Activated CD8-positive, alpha-beta T cell treated with anti-CD3 and anti-CD28 coated beads for 36 hours (primary cell): ENCODE results near the gene ZFYVE28. TPM values are rescaled to one million over a fixed set of nuclear protein-coding genes. Genes with fewer than 3 reads are reported as not detected.

Experiments
- ATAC-seq: fragments of 200-7000 bp; cut with Tn5 transposase; one replicate; pipeline ENCODE4 v1.10.0; 2021; ENCODE audit warnings: mild to moderate bottlenecking, moderate library complexity
- CTCF ChIA-PET: fragments of 350-600 bp; sonication (Branson Sonifier 250); formaldehyde crosslinking; loops from one replicate; lab custom pipeline; 2021; ENCODE audit warnings: antibody characterized with exemption; lab: Charles Lee
- POLR2A ChIA-PET: fragments of 350-600 bp; sonication (Branson Sonifier 250); formaldehyde crosslinking; loops from one replicate; lab custom pipeline; 2021; ENCODE audit warnings: antibody characterized with exemption; lab: Charles Lee
- DNase-seq: peaks from one replicate; pipeline ENCODE4 v3.0.0-alpha.2; 2020
- H3K27ac Mint-ChIP-seq: one replicate; pipeline ENCODE4 v1.8.0; 2021; ENCODE audit warnings: mild to moderate bottlenecking, mixed read lengths
- H3K27me3 Mint-ChIP-seq: one replicate; pipeline ENCODE4 v1.8.0; 2021; ENCODE audit warnings: mixed read lengths
- H3K36me3 Mint-ChIP-seq: one replicate; pipeline ENCODE4 v1.8.0; 2021; ENCODE audit warnings: low read depth, mixed read lengths
- H3K4me1 Mint-ChIP-seq: one replicate; pipeline ENCODE4 v1.8.0; 2021; ENCODE audit warnings: low read depth, mixed read lengths
- H3K4me3 Mint-ChIP-seq: one replicate; pipeline ENCODE4 v1.8.0; 2021; ENCODE audit warnings: mild to moderate bottlenecking, moderate library complexity, mixed read lengths
- H3K9me3 Mint-ChIP-seq: one replicate; pipeline ENCODE4 v1.8.0; 2021; ENCODE audit warnings: mixed read lengths
- intact Hi-C: fragments of 100-400 bp; cut with micrococcal nuclease; formaldehyde crosslinking; loops from one replicate; pipeline ENCODE4 v1.10.0; 2022
- total RNA-seq, 2 experiments: library from RNA; stranded (reverse); gene quantifications; one replicate each; pipeline ENCODE4 v1.2.3, GENCODE V29; 2021
- TF ChIP-seq, protein P1 (sequence below): fragments of 200-600 bp; IDR thresholded peaks from one replicate; pipeline ENCODE4 v1.8.0; 2022; ENCODE audit warnings: antibody characterized with exemption, mild to moderate bottlenecking

Gene ZFYVE28
- total RNA-seq, 2 experiments from 2014 or later, result 4.9 to 7.0 TPM

DNA sequence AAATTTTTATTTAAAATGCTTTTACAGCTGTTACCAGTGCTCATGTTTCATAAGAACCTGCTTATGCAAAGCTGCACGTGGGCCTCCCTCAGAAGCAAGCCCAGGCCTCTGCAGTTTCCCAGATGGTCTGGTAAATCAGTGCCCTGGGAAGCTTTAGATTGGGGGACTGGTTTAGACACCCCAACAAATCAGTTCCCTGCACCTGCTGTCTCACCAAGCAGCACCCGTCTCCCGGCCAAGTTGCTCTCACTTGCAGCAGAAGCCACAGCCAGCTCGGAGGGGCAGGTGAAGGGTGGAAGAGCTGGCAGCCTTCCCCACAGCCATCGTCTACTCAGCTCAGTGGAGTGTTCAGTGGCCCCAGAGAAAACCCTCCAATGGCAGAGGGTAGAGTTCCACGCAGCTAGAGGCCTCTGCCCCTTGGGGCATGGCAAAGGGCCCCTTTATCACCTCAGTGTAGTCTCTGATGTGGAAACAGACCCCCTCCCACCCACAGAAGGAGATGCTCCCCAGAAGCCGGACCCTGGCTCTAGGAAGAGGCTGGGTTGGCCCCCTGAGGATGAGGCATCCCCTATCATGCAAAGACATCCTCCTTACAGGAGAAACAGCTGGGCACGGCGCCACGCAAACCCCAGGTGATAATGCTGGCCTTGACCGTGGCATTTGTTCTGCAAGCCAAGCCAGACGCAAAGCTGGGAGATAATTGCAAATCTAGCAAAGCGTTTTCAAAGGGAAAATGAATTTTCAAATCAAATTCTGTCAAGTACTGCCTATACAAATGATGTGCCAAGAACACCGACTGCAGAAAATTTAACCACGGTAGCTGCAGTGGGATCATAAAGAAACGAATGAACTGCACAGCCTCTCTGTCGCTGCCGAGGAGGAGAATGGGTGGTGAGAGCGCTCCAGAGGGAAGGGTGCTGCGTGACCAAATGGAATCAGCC, 51.9 kb downstream of the ZFYVE28 start:
- Mint-ChIP-seq H3K36me3 (no peaks in the 10 kb centered on the region), H3K27me3 (no peaks in the 10 kb centered on the region), H3K27ac (no peak overlapping the region), H3K4me1 (peaks cover 3% of the 10 kb centered on the region), H3K4me3 (no peak overlapping the region), H3K9me3 (peaks cover 5% of the 10 kb centered on the region)
- ChIA-PET POLR2A (no interaction called here), CTCF (interaction anchor here (1.6 kb wide), 1 partner anchor 33 kb away, joined by 5 read pairs; no protein-coding TSS in a partner anchor)
- TF ChIP-seq, protein P1, sequence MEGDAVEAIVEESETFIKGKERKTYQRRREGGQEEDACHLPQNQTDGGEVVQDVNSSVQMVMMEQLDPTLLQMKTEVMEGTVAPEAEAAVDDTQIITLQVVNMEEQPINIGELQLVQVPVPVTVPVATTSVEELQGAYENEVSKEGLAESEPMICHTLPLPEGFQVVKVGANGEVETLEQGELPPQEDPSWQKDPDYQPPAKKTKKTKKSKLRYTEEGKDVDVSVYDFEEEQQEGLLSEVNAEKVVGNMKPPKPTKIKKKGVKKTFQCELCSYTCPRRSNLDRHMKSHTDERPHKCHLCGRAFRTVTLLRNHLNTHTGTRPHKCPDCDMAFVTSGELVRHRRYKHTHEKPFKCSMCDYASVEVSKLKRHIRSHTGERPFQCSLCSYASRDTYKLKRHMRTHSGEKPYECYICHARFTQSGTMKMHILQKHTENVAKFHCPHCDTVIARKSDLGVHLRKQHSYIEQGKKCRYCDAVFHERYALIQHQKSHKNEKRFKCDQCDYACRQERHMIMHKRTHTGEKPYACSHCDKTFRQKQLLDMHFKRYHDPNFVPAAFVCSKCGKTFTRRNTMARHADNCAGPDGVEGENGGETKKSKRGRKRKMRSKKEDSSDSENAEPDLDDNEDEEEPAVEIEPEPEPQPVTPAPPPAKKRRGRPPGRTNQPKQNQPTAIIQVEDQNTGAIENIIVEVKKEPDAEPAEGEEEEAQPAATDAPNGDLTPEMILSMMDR, result no peak
- ATAC-seq, result no peak
- intact Hi-C loops, result no loop called here
- DNase-seq, result no peak

DNA sequence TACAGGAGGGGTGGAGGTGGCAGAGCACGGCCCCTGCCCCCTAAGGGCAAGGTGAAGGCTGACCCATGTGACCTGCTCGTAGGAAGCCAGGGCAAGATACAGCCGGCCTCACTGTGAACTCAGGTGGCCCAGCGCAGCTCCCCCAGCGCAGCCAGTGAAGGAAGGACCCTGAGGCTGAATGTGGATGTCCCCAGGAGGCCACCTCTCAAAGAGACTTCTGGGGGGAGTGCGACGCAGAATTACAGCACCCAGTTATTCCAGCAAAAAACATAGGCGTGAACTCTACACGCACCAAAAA, 52.6 kb downstream of the ZFYVE28 start:
- Mint-ChIP-seq H3K4me1 (peaks cover 3% of the 10 kb centered on the region), H3K27me3 (no peaks in the 10 kb centered on the region), H3K4me3 (no peak overlapping the region), H3K27ac (no peak overlapping the region), H3K9me3 (peaks cover 5% of the 10 kb centered on the region), H3K36me3 (no peaks in the 10 kb centered on the region)
- intact Hi-C loops, result no loop called here
- ATAC-seq (no peak), DNase-seq (no peak)
- CTCF ChIA-PET, result interaction anchor here (1.6 kb wide), 1 partner anchor 33 kb away, joined by 5 read pairs; no protein-coding TSS in a partner anchor
- TF ChIP-seq, protein P1, result no peak
- POLR2A ChIA-PET, result no interaction called here

DNA sequence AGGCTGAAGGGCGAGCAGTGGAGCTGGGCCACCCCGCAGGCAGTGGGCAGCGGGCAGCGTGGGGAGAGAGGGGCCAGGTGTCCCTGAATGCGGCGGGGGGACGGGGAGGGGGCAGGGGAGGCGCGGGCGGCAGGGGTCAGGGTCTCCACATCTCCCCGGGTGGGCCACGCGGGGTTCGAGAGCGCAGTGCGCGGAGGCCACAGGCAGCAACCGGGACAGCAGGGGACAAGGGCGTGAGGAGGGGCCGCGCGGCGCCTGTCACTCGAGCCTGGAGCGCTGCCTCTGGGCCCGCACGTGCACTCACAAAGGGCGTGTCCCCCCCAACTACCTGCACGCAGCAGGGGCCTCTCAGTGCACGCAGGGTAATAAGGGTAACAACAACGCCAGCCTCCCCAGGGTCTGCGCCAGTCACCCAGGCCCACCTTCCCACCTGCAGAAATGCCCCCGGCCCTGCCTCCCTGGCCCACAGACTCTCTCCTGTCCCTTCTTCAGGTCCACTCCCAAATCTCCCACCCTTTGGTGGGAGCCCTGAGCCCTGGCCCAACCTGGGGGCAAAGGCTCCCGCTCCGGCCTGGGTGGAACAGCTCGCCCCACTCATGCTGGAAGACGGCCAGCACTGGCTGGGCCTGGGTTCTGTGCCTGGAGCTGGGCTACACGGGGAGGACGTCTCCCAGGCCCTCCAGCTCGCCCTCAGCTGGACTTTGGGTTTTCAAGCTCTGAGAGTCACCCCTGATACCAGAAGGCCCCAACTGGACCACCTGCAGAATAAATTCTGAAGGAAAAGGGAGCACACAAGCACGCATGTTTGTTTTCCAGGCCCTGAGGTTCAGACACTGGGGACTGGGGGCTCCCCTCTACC, 53.2 kb downstream of the ZFYVE28 start:
- intact Hi-C loops, result no loop called here
- no peak for ATAC-seq
- Mint-ChIP-seq H3K27me3 (no peaks in the 10 kb centered on the region), H3K36me3 (no peaks in the 10 kb centered on the region), H3K27ac (no peak overlapping the region), H3K9me3 (peaks cover 5% of the 10 kb centered on the region), H3K4me3 (peak overlapping the region; percentile 54), H3K4me1 (peaks cover 3% of the 10 kb centered on the region)
- CTCF ChIA-PET, result interaction anchor here (1.6 kb wide), 1 partner anchor 34 kb away, joined by 5 read pairs; no protein-coding TSS in a partner anchor
- POLR2A ChIA-PET, result interaction anchor here (1.2 kb wide), 1 partner anchor 70 kb away, joined by 3 read pairs; no protein-coding TSS in a partner anchor
- DNase-seq, result peak; percentile 20
- TF ChIP-seq, protein P1, result no peak

DNA sequence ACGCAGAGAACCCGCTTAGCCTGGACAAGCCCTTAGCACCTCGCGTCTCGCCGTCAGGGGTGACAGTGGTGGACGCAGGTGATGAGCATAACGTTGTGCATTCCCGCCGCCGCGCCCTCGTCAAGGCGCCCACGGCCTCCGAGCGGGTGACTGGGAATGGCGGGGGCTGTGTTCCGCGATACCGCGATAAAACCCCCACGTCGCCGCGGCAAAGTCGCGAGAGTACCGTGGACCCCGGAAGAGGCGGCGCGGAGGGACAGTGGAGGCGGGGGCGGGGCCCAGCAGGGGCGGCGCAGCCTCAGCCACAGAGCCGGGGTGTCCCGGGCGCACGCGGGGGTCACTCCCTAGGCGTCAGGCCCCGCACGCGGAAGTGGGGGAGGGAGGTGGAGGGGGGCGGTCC, 53.8 kb downstream of the ZFYVE28 start:
- ChIA-PET POLR2A (interaction anchor here (1.2 kb wide), 1 partner anchor 70 kb away, joined by 3 read pairs; no protein-coding TSS in a partner anchor), CTCF (no interaction called here)
- Mint-ChIP-seq H3K4me1 (peaks cover 3% of the 10 kb centered on the region), H3K27me3 (no peaks in the 10 kb centered on the region), H3K9me3 (peaks cover 5% of the 10 kb centered on the region), H3K36me3 (no peaks in the 10 kb centered on the region), H3K27ac (peak overlapping the region; percentile 34), H3K4me3 (peak overlapping the region; percentile 54)
- peak; percentile 72 for DNase-seq
- ATAC-seq, result peak; percentile 88
- intact Hi-C loops, result no loop called here
- TF ChIP-seq, protein P1, result no peak
